K562 treated with DMSO at 1 percent for 48 hours (cell line): ENCODE results near the gene BHMT. TPM values are rescaled to one million over a fixed set of nuclear protein-coding genes. Genes with fewer than 3 reads are reported as not detected.

Experiments used
- total RNA-seq: library from RNA; unstranded; fragments of 300-600 nt; gene quantifications from 2 replicates; pipeline ENCODE4 v1.2.3, GENCODE V29; 2022; ENCODE audit warnings: low replicate concordance; ENCODE audit errors: extremely low read depth

Gene BHMT
- not detected in 2 replicates for total RNA-seq

GRCh38 chr5:79111387-79111959 is at the start of gene BHMT:
TSS of gene BHMT (plus strand) at chr5:79111809. CDS start at chr5:79111886, 77 bp downstream.

GRCh38 chr5:79069488-79070349 is 41.9 kb upstream of the BHMT start, which contains the start of the genes BHMT2 and DMGDH:
TSS of gene BHMT2 (plus strand) at chr5:79069767. CDS start at chr5:79069783, 16 bp downstream.
TSS of gene DMGDH (minus strand) at chr5:79069674. CDS start at chr5:79069620, 54 bp downstream.

Other genes with a start within 250 kb of the BHMT start
- not detected in 2 replicates for gene ARSB, start 126.5 kb upstream of the BHMT start, total RNA-seq
- not detected in 2 replicates for gene DMGDH, start 42.1 kb upstream of the BHMT start, total RNA-seq
- gene BHMT2, start 42.0 kb upstream of the BHMT start, total RNA-seq = not detected in 2 replicates
- not detected in 2 replicates for gene JMY, start 124.3 kb downstream of the BHMT start, total RNA-seq